Measurements from ENCODE around the gene CDKN1B. TPM values are rescaled to one million over a fixed set of nuclear protein-coding genes. Genes with fewer than 3 reads are reported as not detected.

CDKN1B gene
- total and polyA plus RNA-seq, 2 of the 13 experiments (the other 11 are each of a cell fraction or from before 2014, with no cell fraction given): 20.1 to 37.2 TPM

DNA sequence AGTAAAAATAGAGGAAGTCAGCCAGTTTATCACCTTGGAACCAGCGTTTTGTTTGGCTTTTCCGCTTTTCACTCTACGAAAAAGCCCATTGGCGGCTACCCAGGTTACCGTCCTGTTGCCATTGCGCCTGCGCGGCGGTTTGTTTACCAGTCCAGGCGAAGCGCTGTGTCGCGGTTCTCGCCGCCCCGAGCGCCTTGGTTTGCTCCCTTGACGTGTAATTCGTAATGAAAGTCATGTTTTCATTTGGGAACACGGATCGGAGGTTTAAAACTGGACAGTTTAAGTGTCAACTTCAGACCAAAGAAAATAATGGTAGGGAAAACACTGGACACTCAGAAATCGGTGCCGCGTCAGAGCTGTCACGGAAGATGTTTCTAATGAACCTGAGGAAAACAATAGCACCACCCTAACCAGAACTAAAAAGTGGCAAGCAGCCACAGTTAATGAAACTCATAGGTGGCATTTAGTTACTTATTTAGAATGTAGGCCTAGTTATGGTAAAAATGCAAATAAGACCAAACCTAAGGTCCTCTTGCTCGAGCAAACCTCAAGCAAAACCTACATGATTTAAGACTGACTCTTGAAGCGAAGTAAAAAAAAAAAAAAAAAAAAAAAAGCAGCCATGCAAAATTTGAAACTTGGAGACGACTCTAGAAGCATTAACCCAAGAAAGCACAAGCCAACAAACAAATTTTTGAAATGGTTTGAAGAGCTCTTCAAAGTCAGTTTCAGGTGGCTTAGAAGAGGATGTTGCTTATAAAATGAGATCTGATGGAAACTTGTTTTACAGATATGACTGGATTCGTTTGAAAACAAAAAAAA lies 20.4 kb upstream of the CDKN1B start (continued):
- TF ChIP-seq ZNF224 (CRISPR knock-in tag; IDR thresholded peaks at IDR 0.05): no peak
- TF ChIP-seq ZNF839 (CRISPR knock-in tag; IDR thresholded peaks at IDR 0.05; ENCODE audit: borderline replicate concordance): no peak
- 0 out of 2 replicates have a peak, but pooled peaks have one; percentile 9 for TF ChIP-seq CREM (IDR thresholded peaks at IDR 0.05)
- no peak for TF ChIP-seq CREM (CRISPR knock-in tag; IDR thresholded peaks at IDR 0.05)
- TF ChIP-seq XBP1 (CRISPR knock-in tag; IDR thresholded peaks at IDR 0.05): no peak
- no peak for TF ChIP-seq ZNF235 (CRISPR knock-in tag; IDR thresholded peaks at IDR 0.05; ENCODE audit: borderline replicate concordance)
- peak; percentile 64; the same call in 1 of the 2 replicates for TF ChIP-seq KDM2A (CRISPR knock-in tag; IDR thresholded peaks at IDR 0.05; ENCODE audit: borderline replicate concordance, low read depth)
- TF ChIP-seq ZMYM2 (CRISPR knock-in tag; IDR thresholded peaks at IDR 0.05): no peak
- no peak for TF ChIP-seq TOE1 (CRISPR knock-in tag; IDR thresholded peaks at IDR 0.05)
- TF ChIP-seq ZNF639 (CRISPR knock-in tag; conservative IDR thresholded peaks at IDR 0.05): no peak
- TF ChIP-seq MLLT10 (CRISPR knock-in tag; IDR thresholded peaks at IDR 0.05): no peak
- TF ChIP-seq, protein P1, sequence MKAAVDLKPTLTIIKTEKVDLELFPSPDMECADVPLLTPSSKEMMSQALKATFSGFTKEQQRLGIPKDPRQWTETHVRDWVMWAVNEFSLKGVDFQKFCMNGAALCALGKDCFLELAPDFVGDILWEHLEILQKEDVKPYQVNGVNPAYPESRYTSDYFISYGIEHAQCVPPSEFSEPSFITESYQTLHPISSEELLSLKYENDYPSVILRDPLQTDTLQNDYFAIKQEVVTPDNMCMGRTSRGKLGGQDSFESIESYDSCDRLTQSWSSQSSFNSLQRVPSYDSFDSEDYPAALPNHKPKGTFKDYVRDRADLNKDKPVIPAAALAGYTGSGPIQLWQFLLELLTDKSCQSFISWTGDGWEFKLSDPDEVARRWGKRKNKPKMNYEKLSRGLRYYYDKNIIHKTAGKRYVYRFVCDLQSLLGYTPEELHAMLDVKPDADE (CRISPR knock-in tag; IDR thresholded peaks at IDR 0.05): no peak
- no peak for TF ChIP-seq FLYWCH1 (CRISPR knock-in tag; IDR thresholded peaks at IDR 0.05)
- TF ChIP-seq, protein P2, sequence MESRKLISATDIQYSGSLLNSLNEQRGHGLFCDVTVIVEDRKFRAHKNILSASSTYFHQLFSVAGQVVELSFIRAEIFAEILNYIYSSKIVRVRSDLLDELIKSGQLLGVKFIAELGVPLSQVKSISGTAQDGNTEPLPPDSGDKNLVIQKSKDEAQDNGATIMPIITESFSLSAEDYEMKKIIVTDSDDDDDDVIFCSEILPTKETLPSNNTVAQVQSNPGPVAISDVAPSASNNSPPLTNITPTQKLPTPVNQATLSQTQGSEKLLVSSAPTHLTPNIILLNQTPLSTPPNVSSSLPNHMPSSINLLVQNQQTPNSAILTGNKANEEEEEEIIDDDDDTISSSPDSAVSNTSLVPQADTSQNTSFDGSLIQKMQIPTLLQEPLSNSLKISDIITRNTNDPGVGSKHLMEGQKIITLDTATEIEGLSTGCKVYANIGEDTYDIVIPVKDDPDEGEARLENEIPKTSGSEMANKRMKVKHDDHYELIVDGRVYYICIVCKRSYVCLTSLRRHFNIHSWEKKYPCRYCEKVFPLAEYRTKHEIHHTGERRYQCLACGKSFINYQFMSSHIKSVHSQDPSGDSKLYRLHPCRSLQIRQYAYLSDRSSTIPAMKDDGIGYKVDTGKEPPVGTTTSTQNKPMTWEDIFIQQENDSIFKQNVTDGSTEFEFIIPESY (CRISPR knock-in tag; IDR thresholded peaks at IDR 0.05): no peak
- TF ChIP-seq YY1 (IDR thresholded peaks at IDR 0.05; ENCODE audit: insufficient read depth, insufficient replicate concordance, low read depth, low read length): no peak
- peak; percentile 75; the same call in 1 of the 2 replicates for TF ChIP-seq PRDM10 (CRISPR knock-in tag; IDR thresholded peaks at IDR 0.05; ENCODE audit: low read depth)
- TF ChIP-seq ZNF790 (CRISPR knock-in tag; IDR thresholded peaks at IDR 0.05; ENCODE audit: borderline replicate concordance): no peak
- no peak for TF ChIP-seq ZNF615 (CRISPR knock-in tag; IDR thresholded peaks at IDR 0.05; ENCODE audit: borderline replicate concordance)
- TF ChIP-seq KMT2A (CRISPR knock-in tag; IDR thresholded peaks at IDR 0.05): 0 out of 2 replicates have a peak, but pooled peaks have one; percentile 19
- TF ChIP-seq NR0B2 (CRISPR knock-in tag; IDR thresholded peaks at IDR 0.05): no peak
- no peak for TF ChIP-seq NR2F6 (IDR thresholded peaks at IDR 0.05)
- no peak for TF ChIP-seq NR2F6 (CRISPR knock-in tag; IDR thresholded peaks at IDR 0.05)
